Measurements from ENCODE around the gene SPSB3.

GRCh38 chr16:1788708-1789100 lies 6.3 kb upstream of the SPSB3 start:
- TF ChIP-seq CTCF (conservative IDR thresholded peaks at IDR 0.05; ENCODE audit: low read depth, low read length) = no peak
- no peak for TF ChIP-seq POLR2A (IDR thresholded peaks at IDR 0.05; ENCODE audit: low read depth, low read length)
- TF ChIP-seq SMC3 (IDR thresholded peaks at IDR 0.05; ENCODE audit: low read depth, low read length) = no peak
- TF ChIP-seq RCOR1 (IDR thresholded peaks at IDR 0.05; ENCODE audit: insufficient replicate concordance, low read length) = no peak
- TF ChIP-seq MAFK (IDR thresholded peaks at IDR 0.05; ENCODE audit: low read depth, low read length) = no peak
- TF ChIP-seq CEBPB (IDR thresholded peaks at IDR 0.05; ENCODE audit: low read depth, low read length) = no peak
- TF ChIP-seq RAD21 (IDR thresholded peaks at IDR 0.05; ENCODE audit: low read length) = no peak
- TF ChIP-seq, protein P1, sequence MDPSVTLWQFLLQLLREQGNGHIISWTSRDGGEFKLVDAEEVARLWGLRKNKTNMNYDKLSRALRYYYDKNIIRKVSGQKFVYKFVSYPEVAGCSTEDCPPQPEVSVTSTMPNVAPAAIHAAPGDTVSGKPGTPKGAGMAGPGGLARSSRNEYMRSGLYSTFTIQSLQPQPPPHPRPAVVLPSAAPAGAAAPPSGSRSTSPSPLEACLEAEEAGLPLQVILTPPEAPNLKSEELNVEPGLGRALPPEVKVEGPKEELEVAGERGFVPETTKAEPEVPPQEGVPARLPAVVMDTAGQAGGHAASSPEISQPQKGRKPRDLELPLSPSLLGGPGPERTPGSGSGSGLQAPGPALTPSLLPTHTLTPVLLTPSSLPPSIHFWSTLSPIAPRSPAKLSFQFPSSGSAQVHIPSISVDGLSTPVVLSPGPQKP (IDR thresholded peaks at IDR 0.05; ENCODE audit: borderline replicate concordance, low read depth, low read length) = no peak
- TF ChIP-seq RFX5 (IDR thresholded peaks at IDR 0.05; ENCODE audit: low read depth, low read length) = no peak
- no peak for TF ChIP-seq MAZ (IDR thresholded peaks at IDR 0.05; ENCODE audit: borderline replicate concordance, low read depth, low read length)
- TF ChIP-seq, protein P2, sequence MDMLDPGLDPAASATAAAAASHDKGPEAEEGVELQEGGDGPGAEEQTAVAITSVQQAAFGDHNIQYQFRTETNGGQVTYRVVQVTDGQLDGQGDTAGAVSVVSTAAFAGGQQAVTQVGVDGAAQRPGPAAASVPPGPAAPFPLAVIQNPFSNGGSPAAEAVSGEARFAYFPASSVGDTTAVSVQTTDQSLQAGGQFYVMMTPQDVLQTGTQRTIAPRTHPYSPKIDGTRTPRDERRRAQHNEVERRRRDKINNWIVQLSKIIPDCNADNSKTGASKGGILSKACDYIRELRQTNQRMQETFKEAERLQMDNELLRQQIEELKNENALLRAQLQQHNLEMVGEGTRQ (IDR thresholded peaks at IDR 0.05; ENCODE audit: low read depth, low read length) = no peak
- TF ChIP-seq CHD1 (IDR thresholded peaks at IDR 0.05; ENCODE audit: low read depth, low read length) = no peak
- TF ChIP-seq MXI1 (IDR thresholded peaks at IDR 0.05; ENCODE audit: borderline replicate concordance, low read depth, low read length) = no peak
- no peak for TF ChIP-seq BHLHE40 (IDR thresholded peaks at IDR 0.05; ENCODE audit: low read depth, low read length)

Measured in IMR-90 (cell line).